A549 (cell line): ENCODE results near the gene PRKN.

ENCODE experiments used
- EP300 ChIP-seq, 2 experiments: fragments of >200 bp; sonication (Bioruptor Twin); formaldehyde crosslinking; IDR thresholded peaks; 2 replicates in 1 of 2; 3 replicates in 1 of 2; pipeline ENCODE4 v1.6.1; 2016 to 2017
- POLR2A ChIP-seq: IDR thresholded peaks from 2 replicates; pipeline ENCODE4 v1.6.1; 2012; ENCODE audit warnings: mild to moderate bottlenecking, low read length
- TF ChIP-seq, protein P1 (sequence below): IDR thresholded peaks from 2 replicates; pipeline ENCODE4 v1.6.1; 2012
- TF ChIP-seq, protein P2 (sequence below): fragments of 150-350 bp; IDR thresholded peaks from 2 replicates; pipeline ENCODE4 v1.6.1; 2014; ENCODE audit warnings: low read depth, mild to moderate bottlenecking, low read length

DNA sequence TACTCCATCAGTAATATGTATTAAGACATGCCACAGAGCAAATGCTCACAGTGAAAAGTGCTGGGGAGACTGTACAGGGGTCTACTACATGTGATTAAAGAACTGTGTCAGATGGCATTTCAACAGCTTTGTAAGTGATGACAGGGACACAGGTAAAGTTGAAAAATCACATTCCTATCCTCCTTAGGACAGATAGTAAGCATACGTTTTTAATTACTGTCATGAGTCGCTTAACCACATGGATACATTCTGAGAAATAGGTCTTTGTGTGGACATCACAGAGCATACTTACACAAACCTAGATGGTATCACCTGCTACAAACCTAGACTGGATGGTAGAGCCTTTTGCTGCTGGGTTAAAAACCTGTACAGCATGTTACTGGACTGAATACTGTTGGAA, 807.9 kb downstream of the PRKN start:
- no peak for TF ChIP-seq POLR2A
- TF ChIP-seq, protein P1, sequence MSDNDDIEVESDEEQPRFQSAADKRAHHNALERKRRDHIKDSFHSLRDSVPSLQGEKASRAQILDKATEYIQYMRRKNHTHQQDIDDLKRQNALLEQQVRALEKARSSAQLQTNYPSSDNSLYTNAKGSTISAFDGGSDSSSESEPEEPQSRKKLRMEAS, result no peak
- TF ChIP-seq, protein P2, sequence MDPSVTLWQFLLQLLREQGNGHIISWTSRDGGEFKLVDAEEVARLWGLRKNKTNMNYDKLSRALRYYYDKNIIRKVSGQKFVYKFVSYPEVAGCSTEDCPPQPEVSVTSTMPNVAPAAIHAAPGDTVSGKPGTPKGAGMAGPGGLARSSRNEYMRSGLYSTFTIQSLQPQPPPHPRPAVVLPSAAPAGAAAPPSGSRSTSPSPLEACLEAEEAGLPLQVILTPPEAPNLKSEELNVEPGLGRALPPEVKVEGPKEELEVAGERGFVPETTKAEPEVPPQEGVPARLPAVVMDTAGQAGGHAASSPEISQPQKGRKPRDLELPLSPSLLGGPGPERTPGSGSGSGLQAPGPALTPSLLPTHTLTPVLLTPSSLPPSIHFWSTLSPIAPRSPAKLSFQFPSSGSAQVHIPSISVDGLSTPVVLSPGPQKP, result no peak
- TF ChIP-seq EP300 (IDR thresholded peaks at IDR 0.05), result no peak
